ENCODE results near the gene RBMS3.

RBMS3 gene

GRCh38 chr3:29899021-29899420 lies 618.1 kb downstream of the RBMS3 start:
- no peak for DNase-seq (ENCODE audit: extremely low read depth, low read depth)
- no peak overlapping the region for H3K4me3 ChIP-seq (replicated peaks; ENCODE audit: low read depth, low read length)
- TF ChIP-seq, protein P1, sequence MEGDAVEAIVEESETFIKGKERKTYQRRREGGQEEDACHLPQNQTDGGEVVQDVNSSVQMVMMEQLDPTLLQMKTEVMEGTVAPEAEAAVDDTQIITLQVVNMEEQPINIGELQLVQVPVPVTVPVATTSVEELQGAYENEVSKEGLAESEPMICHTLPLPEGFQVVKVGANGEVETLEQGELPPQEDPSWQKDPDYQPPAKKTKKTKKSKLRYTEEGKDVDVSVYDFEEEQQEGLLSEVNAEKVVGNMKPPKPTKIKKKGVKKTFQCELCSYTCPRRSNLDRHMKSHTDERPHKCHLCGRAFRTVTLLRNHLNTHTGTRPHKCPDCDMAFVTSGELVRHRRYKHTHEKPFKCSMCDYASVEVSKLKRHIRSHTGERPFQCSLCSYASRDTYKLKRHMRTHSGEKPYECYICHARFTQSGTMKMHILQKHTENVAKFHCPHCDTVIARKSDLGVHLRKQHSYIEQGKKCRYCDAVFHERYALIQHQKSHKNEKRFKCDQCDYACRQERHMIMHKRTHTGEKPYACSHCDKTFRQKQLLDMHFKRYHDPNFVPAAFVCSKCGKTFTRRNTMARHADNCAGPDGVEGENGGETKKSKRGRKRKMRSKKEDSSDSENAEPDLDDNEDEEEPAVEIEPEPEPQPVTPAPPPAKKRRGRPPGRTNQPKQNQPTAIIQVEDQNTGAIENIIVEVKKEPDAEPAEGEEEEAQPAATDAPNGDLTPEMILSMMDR (IDR thresholded peaks at IDR 0.05; ENCODE audit: low read depth, low read length, missing control alignments): no peak

GRCh38 chr3:29901097-29901496 lies 620.2 kb downstream of the RBMS3 start:
- TF ChIP-seq, protein P1 (IDR thresholded peaks at IDR 0.05; ENCODE audit: low read depth, low read length, missing control alignments): no peak
- no peak for DNase-seq (ENCODE audit: extremely low read depth, low read depth)
- no peak overlapping the region for H3K4me3 ChIP-seq (replicated peaks; ENCODE audit: low read depth, low read length)

- TF ChIP-seq, protein P1 (IDR thresholded peaks at IDR 0.05; ENCODE audit: low read depth, low read length, missing control alignments): no peak
- DNase-seq (ENCODE audit: extremely low read depth, low read depth): no peak
Observed at GRCh38 chr3:29903600-29903999, 622.7 kb downstream of the RBMS3 start.

GRCh38 chr3:29906906-29907305 lies 626.0 kb downstream of the RBMS3 start:
- H3K4me3 ChIP-seq (replicated peaks; ENCODE audit: low read depth, low read length): no peak overlapping the region
- TF ChIP-seq, protein P1 (IDR thresholded peaks at IDR 0.05; ENCODE audit: low read depth, low read length, missing control alignments): no peak
- no peak for DNase-seq (ENCODE audit: extremely low read depth, low read depth)

More at GRCh38 chr3:29903600-29903999, 622.7 kb downstream of the RBMS3 start:
- no peak overlapping the region for H3K4me3 ChIP-seq (replicated peaks; ENCODE audit: low read depth, low read length)

GRCh38 chr3:29912600-29913288 lies 631.9 kb downstream of the RBMS3 start:
- TF ChIP-seq, protein P1 (IDR thresholded peaks at IDR 0.05; ENCODE audit: low read depth, low read length, missing control alignments): no peak
- H3K4me3 ChIP-seq (replicated peaks; ENCODE audit: low read depth, low read length): no peak overlapping the region
- no peak for DNase-seq (ENCODE audit: extremely low read depth, low read depth)

GRCh38 chr3:29914861-29915524 lies 634.1 kb downstream of the RBMS3 start:
- DNase-seq (ENCODE audit: extremely low read depth, low read depth): peak; percentile 85
- no peak overlapping the region for H3K4me3 ChIP-seq (replicated peaks; ENCODE audit: low read depth, low read length)
- TF ChIP-seq, protein P1 (IDR thresholded peaks at IDR 0.05; ENCODE audit: low read depth, low read length, missing control alignments): no peak

Measured in HFF-Myc (cell line).